Measurements from ENCODE around the gene SYT11.
A peak's percentile ranks its signal among the peaks of the same experiment; 100 is the strongest.
"Not testable (repeated sequence)": the region's sequence is repeated elsewhere in the genome, so short reads cannot be mapped to it uniquely, and the experiment has no call there.

The SYT11 gene

DNA sequence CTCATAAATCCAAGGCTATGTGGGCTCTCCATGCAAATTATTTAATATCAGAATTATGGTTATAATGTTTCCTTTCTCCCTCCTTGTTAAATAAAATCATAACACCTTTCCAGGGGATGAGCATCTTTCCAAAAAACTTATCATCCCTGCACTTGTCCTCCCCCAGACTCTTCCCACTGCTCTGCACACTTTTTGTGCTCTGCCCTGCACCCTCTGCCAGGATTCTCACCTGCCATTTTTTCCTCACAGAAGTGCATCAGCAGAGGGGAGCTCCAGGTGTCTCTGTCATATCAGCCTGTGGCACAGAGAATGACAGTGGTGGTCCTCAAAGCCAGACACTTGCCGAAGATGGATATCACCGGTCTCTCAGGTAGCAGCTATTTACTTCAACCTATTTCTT is 20.9 kb downstream of the SYT11 start:
- H3K36me3 Mint-ChIP-seq = peaks cover 15 to 33% of the 10 kb centered on the region in 2 donors
- H3K27ac Mint-ChIP-seq = no peak overlapping the region
- no peak overlapping the region for H3K4me3 Mint-ChIP-seq
- no peak for DNase-seq
- no peaks in the 10 kb centered on the region for H3K9me3 Mint-ChIP-seq
- H3K4me1 Mint-ChIP-seq = peaks cover 9 to 18% of the 10 kb centered on the region in 2 donors
- H3K27me3 Mint-ChIP-seq = no peaks in the 10 kb centered on the region
- ATAC-seq (replicated peaks) = no peak

DNA sequence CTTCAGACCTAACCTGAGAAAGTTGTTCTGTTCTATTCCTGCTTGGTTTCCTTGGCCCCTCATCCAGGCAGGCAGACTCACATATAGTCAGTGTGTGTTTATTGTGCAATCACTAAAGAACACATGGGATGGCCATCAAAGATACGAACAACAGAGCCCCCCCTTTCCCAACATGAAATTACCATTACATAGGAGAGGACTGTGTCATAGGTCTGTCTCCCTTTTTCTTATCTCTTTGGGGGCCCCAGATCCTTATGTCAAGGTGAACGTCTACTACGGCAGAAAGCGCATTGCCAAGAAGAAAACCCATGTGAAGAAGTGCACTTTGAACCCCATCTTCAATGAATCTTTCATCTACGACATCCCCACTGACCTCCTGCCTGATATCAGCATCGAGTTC is 21.6 kb downstream of the SYT11 start:
- Mint-ChIP-seq H3K9me3 (no peaks in the 10 kb centered on the region), H3K4me3 (no peak overlapping the region), H3K36me3 (peaks cover 13 to 33% of the 10 kb centered on the region in 2 donors), H3K27me3 (no peaks in the 10 kb centered on the region), H3K27ac (no peak overlapping the region), H3K4me1 (peaks cover 9 to 18% of the 10 kb centered on the region in 2 donors)
- DNase-seq = no peak
- ATAC-seq (replicated peaks) = no peak

DNA sequence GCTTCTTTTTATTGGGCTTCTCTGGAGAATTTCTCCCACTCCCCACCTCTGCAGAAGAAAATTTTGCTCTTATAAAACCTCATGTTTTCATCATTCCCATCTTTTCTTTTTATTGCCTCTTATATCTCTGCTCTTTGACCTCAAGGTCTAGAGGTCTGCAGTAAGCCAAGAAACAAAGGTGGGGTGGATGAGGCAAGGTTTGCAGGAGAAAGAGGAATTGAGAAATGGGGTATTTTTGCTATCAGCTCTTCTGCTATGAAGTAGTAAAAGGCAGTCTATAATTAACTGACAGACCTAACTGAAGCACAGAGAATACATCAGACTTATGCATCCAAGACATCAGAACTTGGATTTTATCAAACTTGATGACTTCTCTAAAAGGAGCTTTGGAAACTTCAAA is 22.9 kb downstream of the SYT11 start:
- Mint-ChIP-seq H3K4me3 (peak overlapping the region in 1 of 2 donors; percentile 42), H3K36me3 (peaks cover 13 to 32% of the 10 kb centered on the region in 2 donors)

DNA sequence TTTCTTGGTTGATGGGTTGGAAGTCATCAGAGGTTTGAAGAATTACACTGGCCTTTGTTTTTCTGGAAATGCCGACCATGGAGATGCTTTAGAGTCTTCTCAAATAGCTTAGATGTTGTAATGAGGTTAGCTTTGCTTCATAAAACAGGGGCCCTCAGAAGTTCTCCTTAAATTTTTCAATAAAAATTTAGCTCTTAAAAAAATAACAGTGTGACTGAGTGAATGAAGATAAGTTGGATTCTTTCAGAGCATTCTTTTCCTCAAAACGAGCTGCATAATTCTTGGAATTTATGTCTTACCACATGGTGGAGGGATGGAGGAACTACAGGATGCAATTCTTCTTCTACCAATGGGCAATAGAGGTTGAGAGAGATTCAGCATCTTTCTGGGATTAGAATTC is 23.4 kb downstream of the SYT11 start:
- no peaks in the 10 kb centered on the region for H3K9me3 Mint-ChIP-seq
- peaks cover 9 to 18% of the 10 kb centered on the region in 2 donors for H3K4me1 Mint-ChIP-seq
- DNase-seq = no peak
- H3K27me3 Mint-ChIP-seq = no peaks in the 10 kb centered on the region
- no peak overlapping the region for H3K4me3 Mint-ChIP-seq
- ATAC-seq (replicated peaks) = no peak
- H3K36me3 Mint-ChIP-seq = peaks cover 13 to 32% of the 10 kb centered on the region in 2 donors
- H3K27ac Mint-ChIP-seq = no peak overlapping the region

More for the DNA sequence above, 22.9 kb downstream of the SYT11 start:
- Mint-ChIP-seq H3K27ac (no peak overlapping the region), H3K4me1 (peaks cover 9 to 18% of the 10 kb centered on the region in 2 donors), H3K9me3 (no peaks in the 10 kb centered on the region), H3K27me3 (no peaks in the 10 kb centered on the region)
- ATAC-seq (replicated peaks) (peak; percentile 98 to 99), DNase-seq (no peak)

DNA sequence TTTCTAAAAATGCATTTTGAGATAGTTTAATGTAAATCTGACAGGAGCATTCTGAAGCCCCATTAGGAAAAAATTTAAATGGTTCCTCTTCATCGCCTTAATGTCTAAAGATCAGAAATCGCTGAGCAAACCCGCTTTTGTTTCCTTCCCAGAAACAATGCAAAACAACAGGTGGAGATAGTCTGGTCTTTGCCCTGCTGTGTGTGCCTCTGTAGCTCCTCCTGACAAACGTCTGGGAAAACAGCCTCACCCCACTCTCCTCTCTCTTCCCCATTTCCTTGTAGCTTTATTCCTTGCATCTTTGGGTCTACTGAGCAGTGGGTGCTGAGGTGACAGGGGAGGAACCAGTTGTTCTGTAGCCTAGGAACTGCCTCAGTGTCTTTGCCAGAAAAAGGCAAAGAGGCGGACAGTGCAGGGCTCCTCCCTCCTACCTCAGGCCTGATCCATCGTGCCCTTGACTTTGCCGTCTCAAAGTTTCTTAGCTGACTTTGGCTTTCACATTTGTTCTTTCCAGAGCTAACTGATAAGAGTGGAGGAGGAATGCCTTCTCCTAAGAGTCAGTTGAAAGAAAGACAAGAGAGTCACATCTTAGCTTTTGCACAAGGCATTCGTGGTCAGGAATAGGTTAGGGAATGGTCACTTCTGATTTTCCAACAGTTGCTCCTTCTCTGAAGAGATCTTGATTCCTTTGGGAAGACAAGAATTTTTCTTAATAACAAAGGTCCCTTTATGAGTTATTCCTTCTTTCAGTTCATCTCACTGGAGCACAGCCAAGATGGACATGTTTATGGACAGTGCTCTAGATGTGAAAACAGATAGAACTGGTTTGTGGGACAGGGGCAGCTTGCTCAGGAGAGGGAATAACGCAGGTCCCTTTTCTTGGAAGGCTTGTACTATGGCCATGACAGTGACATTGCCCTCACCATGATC is 24.9 kb downstream of the SYT11 start:
- Mint-ChIP-seq H3K9me3 (no peaks in the 10 kb centered on the region), H3K36me3 (peaks cover 11 to 26% of the 10 kb centered on the region in 2 donors), H3K4me1 (peaks cover 9 to 18% of the 10 kb centered on the region in 2 donors), H3K27me3 (no peaks in the 10 kb centered on the region), H3K4me3 (no peak overlapping the region), H3K27ac (no peak overlapping the region)
- ATAC-seq (replicated peaks) = no peak
- no peak for DNase-seq

DNA sequence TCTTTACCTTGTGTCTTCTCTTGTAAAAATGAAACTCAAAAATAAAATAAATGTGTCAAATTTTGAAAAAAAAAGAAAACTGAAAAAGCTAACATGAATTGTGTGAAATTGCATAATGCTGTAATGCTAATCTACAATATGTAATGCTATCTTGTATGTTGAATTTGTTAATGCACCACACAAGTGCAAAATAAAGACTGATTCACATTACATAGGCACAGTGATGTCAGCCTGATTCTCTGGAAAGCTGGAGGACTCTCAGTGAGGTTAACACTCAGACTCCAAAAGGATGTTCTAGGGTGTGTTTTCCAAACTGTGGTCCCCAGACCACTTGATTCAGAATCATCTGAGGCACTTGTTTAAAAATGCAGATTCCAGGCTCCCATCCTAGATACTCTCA is 25.6 kb downstream of the SYT11 start:
- H3K27me3 Mint-ChIP-seq = no peaks in the 10 kb centered on the region
- no peak overlapping the region for H3K4me3 Mint-ChIP-seq
- ATAC-seq (replicated peaks) = no peak
- H3K27ac Mint-ChIP-seq = no peak overlapping the region
- peaks cover 11 to 20% of the 10 kb centered on the region in 2 donors for H3K36me3 Mint-ChIP-seq
- peaks cover 9 to 18% of the 10 kb centered on the region in 2 donors for H3K4me1 Mint-ChIP-seq
- no peak for DNase-seq
- no peaks in the 10 kb centered on the region for H3K9me3 Mint-ChIP-seq

DNA sequence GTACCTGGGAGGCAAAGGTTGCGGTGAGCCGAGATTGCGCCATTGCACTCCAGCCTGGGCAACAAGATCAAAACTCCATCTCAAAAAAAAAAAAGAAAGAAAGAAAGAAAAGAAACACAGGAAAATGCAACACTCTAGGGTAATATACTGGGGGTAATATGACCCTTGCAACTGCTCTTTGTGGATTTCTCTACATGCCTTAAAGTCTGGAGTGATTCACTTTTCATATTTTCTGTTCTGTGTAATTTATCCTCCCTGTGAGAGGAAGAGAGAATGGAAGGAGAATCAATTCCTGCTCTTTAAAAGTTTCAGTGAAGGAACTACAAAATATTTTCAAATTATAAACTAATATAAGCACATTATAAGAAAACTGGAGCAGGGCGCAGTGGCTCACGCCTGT is 29.1 kb downstream of the SYT11 start:
- ATAC-seq (replicated peaks) (no peak), DNase-seq (no peak)
- Mint-ChIP-seq H3K27me3 (no peaks in the 10 kb centered on the region), H3K36me3 (peaks cover 3 to 8% of the 10 kb centered on the region in 2 donors), H3K4me1 (no peaks in the 10 kb centered on the region), H3K9me3 (no peaks in the 10 kb centered on the region), H3K4me3 (no peak overlapping the region), H3K27ac (no peak overlapping the region)

DNA sequence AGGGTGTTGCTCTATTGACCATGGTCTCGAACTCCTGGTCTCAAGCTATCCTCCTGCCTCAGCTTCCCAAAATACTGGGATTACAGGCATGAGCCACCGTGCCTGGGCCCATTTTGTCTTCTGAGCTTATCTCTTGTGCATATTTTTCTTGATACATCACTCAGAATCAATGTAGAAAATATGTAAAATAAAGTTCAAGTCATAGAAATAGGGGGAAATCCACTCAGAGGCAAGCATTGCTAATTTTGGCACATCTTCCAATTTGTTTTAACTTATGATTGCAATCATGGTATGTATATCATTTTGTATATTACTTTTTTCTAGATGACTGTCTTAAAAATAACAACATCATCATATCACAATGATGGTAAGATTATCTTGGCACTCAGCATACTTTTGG is 30.2 kb downstream of the SYT11 start:
- Mint-ChIP-seq H3K36me3 (peaks cover 3 to 4% of the 10 kb centered on the region in 2 donors), H3K27me3 (no peaks in the 10 kb centered on the region), H3K27ac (no peak overlapping the region), H3K9me3 (no peaks in the 10 kb centered on the region), H3K4me3 (no peak overlapping the region), H3K4me1 (no peaks in the 10 kb centered on the region)
- ATAC-seq (replicated peaks) (no peak), DNase-seq (no peak)

DNA sequence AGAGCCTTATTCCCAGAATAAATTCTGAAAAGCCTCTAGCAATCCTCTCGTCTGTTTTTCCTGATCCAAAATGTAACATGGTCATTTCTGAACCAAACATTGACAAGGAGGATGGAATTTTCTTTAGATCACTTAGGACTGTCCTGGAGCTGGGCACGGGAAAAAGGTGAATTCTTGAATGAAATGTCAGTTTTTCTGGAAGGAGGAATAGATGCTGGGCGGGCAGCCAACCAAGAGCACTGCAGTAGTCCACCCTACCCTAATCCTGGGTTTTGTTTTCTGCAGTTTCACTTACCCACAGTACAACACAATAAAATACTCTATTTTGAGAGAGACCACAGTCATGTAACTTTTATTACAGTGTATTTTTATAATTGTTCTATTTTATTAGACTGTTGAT is 30.9 kb downstream of the SYT11 start:
- Mint-ChIP-seq H3K4me3 (no peak overlapping the region), H3K27me3 (no peaks in the 10 kb centered on the region), H3K27ac (no peak overlapping the region), H3K4me1 (no peaks in the 10 kb centered on the region), H3K9me3 (no peaks in the 10 kb centered on the region), H3K36me3 (peaks cover 4% of the 10 kb centered on the region in 2 donors)
- no peak for ATAC-seq (replicated peaks)
- no peak for DNase-seq

DNA sequence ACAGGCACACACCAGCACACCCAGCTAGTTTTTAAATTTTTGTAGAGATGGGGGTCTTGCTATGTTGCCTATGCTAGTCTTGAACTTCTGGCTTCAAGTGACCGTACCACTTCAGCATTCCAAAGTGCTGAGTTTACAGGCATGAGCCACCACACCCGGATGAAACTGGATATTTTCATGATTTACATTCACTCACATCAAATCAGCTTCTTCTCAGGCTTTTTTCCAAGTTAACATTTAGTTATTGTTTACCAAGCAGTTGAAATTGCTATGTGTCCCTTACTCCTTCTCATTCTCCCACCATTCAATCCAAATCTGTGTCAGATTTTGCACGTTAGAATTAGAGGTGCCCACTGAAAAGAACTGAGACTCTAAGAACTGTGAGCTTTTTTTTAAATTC is 33.4 kb downstream of the SYT11 start:
- ATAC-seq (replicated peaks) (no peak), DNase-seq (no peak)
- no peak overlapping the region for H3K27ac Mint-ChIP-seq
- H3K4me1 Mint-ChIP-seq = no peaks in the 10 kb centered on the region
- H3K9me3 Mint-ChIP-seq = no peaks in the 10 kb centered on the region
- no peaks in the 10 kb centered on the region for H3K27me3 Mint-ChIP-seq
- peaks cover 7 to 9% of the 10 kb centered on the region in 2 donors for H3K36me3 Mint-ChIP-seq
- H3K4me3 Mint-ChIP-seq = no peak overlapping the region

DNA sequence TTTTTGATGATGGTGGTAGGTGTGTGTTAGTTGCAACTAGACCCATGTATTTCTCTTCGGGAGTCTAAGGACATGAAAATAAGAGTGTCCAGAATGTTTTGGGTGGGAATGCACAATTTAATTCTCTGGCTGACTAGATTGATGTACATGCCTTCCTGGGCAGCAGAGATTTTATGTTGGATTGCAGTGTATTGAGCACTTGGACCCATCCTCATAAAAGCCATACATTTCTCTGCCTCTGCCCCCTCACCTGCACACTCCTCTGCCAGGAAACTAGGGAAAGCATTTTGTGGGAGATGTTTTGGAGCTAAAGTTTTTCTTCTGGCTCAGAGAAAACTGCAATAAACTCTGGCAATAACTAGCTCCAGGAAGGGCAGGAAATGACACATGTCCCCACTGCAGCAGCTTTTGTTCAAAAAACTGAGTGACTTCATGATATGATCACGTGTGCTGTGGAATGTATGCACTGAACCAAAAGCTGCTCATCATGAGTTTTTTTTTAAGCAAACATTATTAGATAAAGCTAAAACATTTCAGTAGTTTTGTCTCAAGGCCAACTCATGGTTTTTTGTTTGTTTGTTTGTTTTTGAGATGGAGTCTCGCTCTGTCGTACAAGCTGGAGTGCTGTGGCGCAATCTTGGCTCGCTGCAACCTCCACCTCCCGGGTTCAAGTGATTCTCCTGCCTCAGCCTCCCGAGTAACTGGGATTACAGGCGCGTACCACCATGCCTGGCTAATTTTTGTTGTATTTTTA is 34.2 kb downstream of the SYT11 start:
- Mint-ChIP-seq H3K27me3 (no peaks in the 10 kb centered on the region), H3K27ac (no peak overlapping the region), H3K4me3 (no peak overlapping the region), H3K4me1 (no peaks in the 10 kb centered on the region), H3K9me3 (no peaks in the 10 kb centered on the region), H3K36me3 (peaks cover 9 to 10% of the 10 kb centered on the region in 2 donors)
- DNase-seq (no peak), ATAC-seq (replicated peaks) (no peak)

DNA sequence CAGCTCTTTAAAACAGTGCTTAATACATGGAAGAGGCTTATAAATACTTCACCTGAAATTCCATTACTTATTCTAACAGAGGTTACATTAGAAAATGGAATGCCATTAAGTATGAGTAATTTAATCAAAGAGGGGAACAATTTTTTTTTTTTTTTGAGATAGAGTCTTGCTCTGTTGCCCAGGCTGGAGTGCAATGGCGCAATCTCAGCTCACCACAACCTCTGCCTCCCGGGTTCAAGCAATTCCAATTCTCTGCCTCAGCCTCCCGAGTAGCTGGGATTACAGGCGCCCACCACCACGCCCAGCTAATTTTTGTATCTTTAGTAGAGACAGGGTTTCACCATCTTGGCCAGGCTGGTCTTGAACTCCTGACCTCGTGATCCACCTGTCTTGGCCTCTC is 36.2 kb downstream of the SYT11 start:
- ATAC-seq (replicated peaks); H3K27me3 Mint-ChIP-seq; H3K4me3 Mint-ChIP-seq; DNase-seq; H3K27ac Mint-ChIP-seq; H3K9me3 Mint-ChIP-seq: not testable (repeated sequence)
- Mint-ChIP-seq H3K36me3 (peaks cover 21 to 24% of the 10 kb centered on the region in 2 donors), H3K4me1 (peaks cover 0 to 11% of the 10 kb centered on the region in 2 donors)

DNA sequence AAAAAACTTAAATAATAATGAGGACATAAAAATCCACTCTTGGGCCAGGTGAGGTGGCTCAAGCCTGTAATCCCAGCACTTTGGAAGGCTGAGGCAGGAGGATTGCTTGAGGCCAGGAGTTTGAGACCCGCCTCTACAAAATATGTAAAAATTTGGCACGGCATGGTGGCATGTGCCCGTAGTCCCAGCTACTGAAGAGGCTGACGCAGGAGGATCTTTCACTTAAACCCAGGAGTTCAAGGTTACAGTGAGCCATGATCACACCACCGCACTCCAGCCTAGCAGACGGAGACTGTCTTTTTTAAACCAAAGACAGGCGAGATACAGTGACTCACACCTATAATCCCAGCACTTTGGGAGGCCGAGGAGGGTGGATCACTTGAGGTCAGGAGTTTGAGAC is 37.1 kb downstream of the SYT11 start:
- not testable (repeated sequence) for H3K27me3 Mint-ChIP-seq; ATAC-seq (replicated peaks); DNase-seq; H3K27ac Mint-ChIP-seq; H3K9me3 Mint-ChIP-seq; H3K4me3 Mint-ChIP-seq
- H3K36me3 Mint-ChIP-seq = peaks cover 21 to 29% of the 10 kb centered on the region in 2 donors
- peaks cover 0 to 11% of the 10 kb centered on the region in 2 donors for H3K4me1 Mint-ChIP-seq

DNA sequence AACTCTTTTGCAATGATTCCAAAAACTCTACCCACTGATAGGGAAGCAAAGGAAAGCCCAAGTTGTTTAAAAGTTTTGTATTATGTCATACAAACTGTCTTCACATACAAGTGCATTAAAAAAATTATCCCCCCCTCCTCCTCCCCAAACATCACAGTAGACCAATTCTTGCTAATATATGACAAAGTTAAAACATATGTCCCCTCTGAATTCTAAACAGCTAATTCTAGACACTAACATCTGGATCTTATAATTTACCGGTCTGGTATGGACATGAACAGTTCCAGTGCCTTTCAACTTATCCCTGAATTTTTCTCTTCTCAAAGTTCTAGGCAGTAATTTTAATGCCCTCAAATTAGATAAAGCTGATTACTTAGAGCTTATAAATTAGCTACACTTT is 38.4 kb downstream of the SYT11 start:
- no peak overlapping the region for H3K4me3 Mint-ChIP-seq
- no peaks in the 10 kb centered on the region for H3K9me3 Mint-ChIP-seq
- no peak for DNase-seq
- H3K36me3 Mint-ChIP-seq = peaks cover 24 to 32% of the 10 kb centered on the region in 2 donors
- no peaks in the 10 kb centered on the region for H3K27me3 Mint-ChIP-seq
- no peak for ATAC-seq (replicated peaks)
- H3K4me1 Mint-ChIP-seq = peaks cover 0 to 11% of the 10 kb centered on the region in 2 donors
- no peak overlapping the region for H3K27ac Mint-ChIP-seq
